Endothelial cell of umbilical vein (primary cell): ENCODE results near the gene PBLD. TPM values are rescaled to one million over a fixed set of nuclear protein-coding genes. Genes with fewer than 3 reads are reported as not detected.

Source experiments
- BruUV-seq: library from RNA; stranded (reverse); fragments of 400-500 nt; replicated peaks from 2 replicates; lab custom pipeline; 2021; lab: Mats Ljungman, UMichigan
- CTCF ChIA-PET: fragments of 300-600, 350-600 bp; sonication (Branson Sonifier 250); formaldehyde crosslinking; loops from one replicate; lab custom pipeline; 2021; ENCODE audit warnings: antibody characterized with exemption, inconsistent platforms; lab: Charles Lee
- POLR2A ChIA-PET: fragments of 300-600, 350-600 bp; sonication (Branson Sonifier 250); formaldehyde crosslinking; loops from one replicate; lab custom pipeline; 2021; ENCODE audit warnings: antibody characterized with exemption, inconsistent platforms; lab: Charles Lee
- DNase-seq: peaks from one replicate; pipeline ENCODE4 v3.0.0-alpha.2; 2011; ENCODE audit warnings: low read depth, low spot score
- FAIRE-seq: peaks from 2 replicates; lab custom pipeline; 2011; peaks lifted over from hg19 to GRCh38; lab: Jason Lieb, UNC
- H2AFZ ChIP-seq: 2 replicates; pipeline ENCODE4 v1.6.0; 2012; ENCODE audit warnings: low read depth, low read length, control low read depth, inconsistent platforms
- H3K27ac ChIP-seq: 2 replicates; pipeline ENCODE4 v1.5.1; 2011; ENCODE audit warnings: low read depth, mild to moderate bottlenecking, control low read depth, low read length, moderate library complexity; ENCODE audit not compliant: insufficient read depth
- H3K27me3 ChIP-seq, 2 experiments: 2 replicates each; pipeline versions ENCODE4 v1.6.0 to v1.6.1; 2011; ENCODE audit warnings: low read length in 2 of 2, mixed read lengths in 1 of 2; ENCODE audit not compliant: control insufficient read depth in 2 of 2, insufficient read depth in 2 of 2
- H3K36me3 ChIP-seq, 2 experiments: 2 replicates in 1 of 2; 3 replicates in 1 of 2; pipeline ENCODE4 v1.5.1; 2011; ENCODE audit warnings: low read length in 2 of 2, mild to moderate bottlenecking in 1 of 2, moderate library complexity in 1 of 2; ENCODE audit not compliant: control insufficient read depth in 2 of 2, insufficient read depth in 2 of 2; ENCODE audit errors: extremely low read depth in 1 of 2
- H3K4me1 ChIP-seq: 3 replicates; pipeline ENCODE4 v1.5.1; 2011; ENCODE audit warnings: mild to moderate bottlenecking, low read length; ENCODE audit not compliant: control insufficient read depth, insufficient read depth; ENCODE audit errors: extremely low read depth
- H3K4me2 ChIP-seq: 2 replicates; pipeline ENCODE4 v1.6.1; 2011; ENCODE audit warnings: low read length, control low read depth, mixed read lengths; ENCODE audit not compliant: insufficient read depth
- H3K4me3 ChIP-seq, 3 experiments: fragments of 200-600 bp in 1 of 3; sonication (generic), shearing (Covaris generic) in 1 of 3; replicated peaks in 1 of 3; 2 replicates each; pipeline ENCODE4 v1.5.1; 2011 to 2016; ENCODE audit warnings: control low read depth in 3 of 3, low read length in 3 of 3, mild to moderate bottlenecking in 2 of 3, inconsistent platforms in 1 of 3, low read depth in 1 of 3, moderate library complexity in 1 of 3; ENCODE audit not compliant: insufficient read depth in 1 of 3
- H3K79me2 ChIP-seq: 2 replicates; pipeline ENCODE4 v1.6.0; 2012; ENCODE audit warnings: low read length, inconsistent platforms; ENCODE audit not compliant: control insufficient read depth, insufficient read depth
- H3K9ac ChIP-seq: replicated peaks from 2 replicates; pipeline ENCODE3; 2011; ENCODE audit warnings: low read length, control low read depth; ENCODE audit not compliant: insufficient read depth; ENCODE audit errors: extremely low read depth
- H3K9me1 ChIP-seq: replicated peaks from 3 replicates; pipeline ENCODE4 v1.6.0; 2011; ENCODE audit warnings: mild to moderate bottlenecking, low read length; ENCODE audit not compliant: control insufficient read depth, insufficient read depth; ENCODE audit errors: extremely low read depth
- H3K9me3 ChIP-seq: replicated peaks from 2 replicates; pipeline ENCODE4 v1.5.1; 2012; ENCODE audit warnings: low read length, inconsistent platforms; ENCODE audit not compliant: control insufficient read depth, insufficient read depth
- H4K20me1 ChIP-seq: replicated peaks from 2 replicates; pipeline ENCODE3; 2011; ENCODE audit warnings: mild to moderate bottlenecking, low read length; ENCODE audit not compliant: control insufficient read depth, insufficient read depth; ENCODE audit errors: extremely low read depth
- EZH2 ChIP-seq: IDR thresholded peaks from 2 replicates; pipeline ENCODE4 v1.6.1; 2012; ENCODE audit warnings: borderline replicate concordance, low read depth, mild to moderate bottlenecking, moderate library complexity, low read length, inconsistent platforms; ENCODE audit not compliant: severe bottlenecking
- dilution Hi-C: fragments of 300-500 bp; cut with MboI; formaldehyde crosslinking; loops from one replicate; pipeline ENCODE4 v1.15.0; 2019; ENCODE audit warnings: low sequenced_read_pairs; ENCODE audit not compliant: extremely low pct_ligation_motif_present
- intact Hi-C: fragments of 100-400 bp; cut with micrococcal nuclease; formaldehyde crosslinking; loops from one replicate; pipeline ENCODE4 v1.10.0; 2022
- polyA plus RNA-seq, 4 experiments: library from polyadenylated mRNA; depleted of rRNA in 3 of 4; stranded (reverse) in 3 of 4; unstranded in 1 of 4; fragments of >200 nt; gene quantifications; 2 replicates each; pipeline versions ENCODE4 v1.2.1 to v1.2.3, GENCODE V29; 2011 to 2012; ENCODE audit warnings: missing spikeins in 1 of 4
- total RNA-seq: library from RNA; stranded (reverse); gene quantifications from 2 replicates; pipeline ENCODE4 v1.2.3, GENCODE V29; 2021
- TF ChIP-seq, protein P1 (sequence below), 2 donors: IDR thresholded peaks; 1 replicate in 1 of 2; 2 replicates in 1 of 2; pipeline ENCODE4 v1.5.1; 2011; ENCODE audit warnings: low read length in 2 of 2, mild to moderate bottlenecking in 2 of 2, moderate library complexity in 2 of 2, control low read depth in 1 of 2, inconsistent platforms in 1 of 2, low read depth in 1 of 2; ENCODE audit not compliant: insufficient read depth in 1 of 2; ENCODE audit errors: extremely low read depth in 1 of 2

Gene PBLD
- total and polyA plus RNA-seq, 2 donors (not counting 3 experiments of a cell fraction or from before 2014, with no cell fraction given), result 1.5 to 5.1 TPM

DNA sequence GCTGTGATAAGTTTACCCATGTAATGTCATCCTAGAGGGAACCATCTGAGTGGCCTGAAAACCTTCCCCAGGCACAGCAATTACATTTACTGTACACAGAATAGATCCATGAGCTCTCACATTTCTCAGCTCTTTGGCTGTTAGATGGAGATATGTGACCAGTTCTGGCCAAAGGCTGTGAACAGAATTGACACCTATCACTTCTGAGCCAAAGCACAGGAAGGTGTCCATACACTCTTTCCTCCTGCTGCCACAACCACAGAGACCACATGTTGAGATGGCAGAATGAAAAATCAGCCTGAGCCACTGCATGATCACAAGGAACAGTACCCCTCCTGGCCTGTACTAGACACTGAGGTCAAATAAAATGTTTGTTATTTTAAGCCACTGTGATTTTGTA, 56.5 kb downstream of the PBLD start:
- H3K36me3 ChIP-seq, result no peaks in the 10 kb centered on the region
- FAIRE-seq, result no peak
- H3K4me3 ChIP-seq, result no peak overlapping the region
- intact Hi-C loops, result no loop called here
- H3K27ac ChIP-seq, result no peak overlapping the region
- ChIA-PET CTCF (interaction anchor here (1.5 kb wide), 1 partner anchor 63 kb away, joined by 4 read pairs; no protein-coding TSS in a partner anchor), POLR2A (no interaction called here)
- no peak for TF ChIP-seq EZH2
- no peak overlapping the region for H3K4me2 ChIP-seq
- H3K9me1 ChIP-seq, result no peaks in the 10 kb centered on the region
- H4K20me1 ChIP-seq, result no peaks in the 10 kb centered on the region
- H3K79me2 ChIP-seq, result no peaks in the 10 kb centered on the region
- no peaks in the 10 kb centered on the region for H3K4me1 ChIP-seq
- no peak overlapping the region for H3K9ac ChIP-seq
- H3K9me3 ChIP-seq, result no peaks in the 10 kb centered on the region
- no peak for DNase-seq
- BruUV-seq, result no TSS peak
- H2AFZ ChIP-seq, result no peak overlapping the region
- H3K27me3 ChIP-seq, result peaks cover 0 to 3% of the 10 kb centered on the region in 2 experiments
- dilution Hi-C loops, result no loop called here

DNA sequence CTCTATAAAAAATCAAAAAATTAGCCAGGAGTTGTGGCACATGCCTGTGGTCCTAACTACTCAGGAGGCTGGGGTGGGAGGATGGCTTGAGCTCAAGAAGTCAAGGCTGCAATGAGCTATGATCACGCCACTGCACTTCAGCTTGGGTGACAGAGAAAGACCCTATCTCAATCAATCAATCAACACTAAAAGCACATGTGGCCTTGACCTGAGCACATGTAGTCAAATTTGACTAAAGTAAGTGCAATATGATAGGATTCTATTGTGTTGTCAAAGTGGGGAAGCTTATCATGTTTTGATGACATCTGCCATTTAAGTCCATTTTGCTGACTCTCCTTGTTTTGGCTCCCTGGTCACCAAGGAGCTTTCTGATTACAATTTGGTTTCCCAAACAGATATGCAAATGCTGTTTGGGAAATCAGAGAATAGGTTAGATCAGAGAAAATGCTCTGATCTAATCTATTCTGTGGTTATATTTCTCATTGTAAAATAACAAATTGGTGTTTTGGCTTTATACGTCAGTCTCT, 57.1 kb downstream of the PBLD start:
- BruUV-seq, result no TSS peak

More for the DNA sequence above, 57.1 kb downstream of the PBLD start:
- DNase-seq, result no peak
- ChIA-PET POLR2A (no interaction called here), CTCF (interaction anchor here (1.5 kb wide), 1 partner anchor 63 kb away, joined by 4 read pairs; no protein-coding TSS in a partner anchor)
- no peak for FAIRE-seq
- H3K9me1 ChIP-seq, result no peaks in the 10 kb centered on the region
- H3K9me3 ChIP-seq, result no peaks in the 10 kb centered on the region
- TF ChIP-seq, protein P1, sequence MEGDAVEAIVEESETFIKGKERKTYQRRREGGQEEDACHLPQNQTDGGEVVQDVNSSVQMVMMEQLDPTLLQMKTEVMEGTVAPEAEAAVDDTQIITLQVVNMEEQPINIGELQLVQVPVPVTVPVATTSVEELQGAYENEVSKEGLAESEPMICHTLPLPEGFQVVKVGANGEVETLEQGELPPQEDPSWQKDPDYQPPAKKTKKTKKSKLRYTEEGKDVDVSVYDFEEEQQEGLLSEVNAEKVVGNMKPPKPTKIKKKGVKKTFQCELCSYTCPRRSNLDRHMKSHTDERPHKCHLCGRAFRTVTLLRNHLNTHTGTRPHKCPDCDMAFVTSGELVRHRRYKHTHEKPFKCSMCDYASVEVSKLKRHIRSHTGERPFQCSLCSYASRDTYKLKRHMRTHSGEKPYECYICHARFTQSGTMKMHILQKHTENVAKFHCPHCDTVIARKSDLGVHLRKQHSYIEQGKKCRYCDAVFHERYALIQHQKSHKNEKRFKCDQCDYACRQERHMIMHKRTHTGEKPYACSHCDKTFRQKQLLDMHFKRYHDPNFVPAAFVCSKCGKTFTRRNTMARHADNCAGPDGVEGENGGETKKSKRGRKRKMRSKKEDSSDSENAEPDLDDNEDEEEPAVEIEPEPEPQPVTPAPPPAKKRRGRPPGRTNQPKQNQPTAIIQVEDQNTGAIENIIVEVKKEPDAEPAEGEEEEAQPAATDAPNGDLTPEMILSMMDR (IDR thresholded peaks at IDR 0.05; ENCODE audit: extremely low read depth in 1 of 2, insufficient read depth in 1 of 2, low read depth in 1 of 2, low read length in 2 of 2), result no peak
- H3K36me3 ChIP-seq, result no peaks in the 10 kb centered on the region
- H4K20me1 ChIP-seq, result no peaks in the 10 kb centered on the region
- no peak overlapping the region for H2AFZ ChIP-seq
- no peaks in the 10 kb centered on the region for H3K79me2 ChIP-seq
- no peak overlapping the region for H3K4me2 ChIP-seq
- H3K9ac ChIP-seq, result no peak overlapping the region
- H3K4me1 ChIP-seq, result no peaks in the 10 kb centered on the region
- peaks cover 0 to 3% of the 10 kb centered on the region in 2 experiments for H3K27me3 ChIP-seq
- dilution Hi-C loops (no loop called here), intact Hi-C loops (no loop called here)
- no peak overlapping the region for H3K27ac ChIP-seq
- H3K4me3 ChIP-seq, result no peak overlapping the region
